GM19351 (cell line): ENCODE data around the gene WDR38.

Experiments used
- ATAC-seq: cut with Tn5 transposase; IDR thresholded peaks from one replicate; pipeline ENCODE4 v1.9.1; 2021; ENCODE audit warnings: mild to moderate bottlenecking, moderate library complexity; ENCODE audit not compliant: unreplicated experiment

Gene WDR38

GRCh38 chr9:124857533-124858162 is 4.4 kb downstream of the WDR38 start:
- no peak for ATAC-seq

GRCh38 chr9:124858330-124859046 is 5.2 kb downstream of the WDR38 start:
- ATAC-seq = no peak

DNA sequence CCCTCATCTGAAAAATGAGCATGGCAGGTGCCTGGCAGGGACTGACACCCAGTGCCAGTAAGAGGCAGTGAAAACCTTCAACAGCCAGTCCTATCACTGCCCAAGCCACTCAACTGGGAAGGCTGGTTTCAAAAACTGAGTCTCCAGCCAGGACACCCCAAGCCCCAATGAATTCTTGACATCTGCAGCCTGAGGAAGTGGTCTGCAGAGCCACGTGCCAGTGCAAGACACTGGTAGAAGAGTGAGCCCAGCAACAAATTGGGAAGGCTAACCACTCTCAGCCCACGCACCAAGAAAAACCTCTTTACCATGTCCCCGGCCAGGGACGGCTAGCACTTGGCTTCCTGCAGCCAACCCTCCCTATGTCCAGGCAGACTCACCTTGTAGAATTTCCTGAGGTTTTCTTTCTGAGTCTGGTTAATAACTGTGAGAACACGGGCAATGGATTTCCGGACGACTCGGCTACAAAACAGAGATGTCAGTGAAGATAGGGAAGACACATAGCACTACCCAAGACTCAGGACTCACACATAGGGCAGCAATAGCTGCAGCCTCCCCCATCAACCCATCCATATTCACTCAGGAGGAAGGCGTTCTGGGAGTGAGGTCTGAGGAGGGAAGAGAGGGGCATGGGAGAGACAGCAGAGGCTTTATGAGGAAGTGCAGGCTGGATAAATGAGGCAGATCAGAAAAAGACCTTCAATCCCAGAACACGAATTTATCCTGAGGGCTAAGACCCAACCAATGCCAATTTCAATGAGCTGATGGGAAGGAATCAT is 6.7 kb downstream of the WDR38 start:
- ATAC-seq = no peak

- no peak for ATAC-seq
These were observed 7.5 kb downstream of the WDR38 start for GRCh38 chr9:124860582-124861341.

DNA sequence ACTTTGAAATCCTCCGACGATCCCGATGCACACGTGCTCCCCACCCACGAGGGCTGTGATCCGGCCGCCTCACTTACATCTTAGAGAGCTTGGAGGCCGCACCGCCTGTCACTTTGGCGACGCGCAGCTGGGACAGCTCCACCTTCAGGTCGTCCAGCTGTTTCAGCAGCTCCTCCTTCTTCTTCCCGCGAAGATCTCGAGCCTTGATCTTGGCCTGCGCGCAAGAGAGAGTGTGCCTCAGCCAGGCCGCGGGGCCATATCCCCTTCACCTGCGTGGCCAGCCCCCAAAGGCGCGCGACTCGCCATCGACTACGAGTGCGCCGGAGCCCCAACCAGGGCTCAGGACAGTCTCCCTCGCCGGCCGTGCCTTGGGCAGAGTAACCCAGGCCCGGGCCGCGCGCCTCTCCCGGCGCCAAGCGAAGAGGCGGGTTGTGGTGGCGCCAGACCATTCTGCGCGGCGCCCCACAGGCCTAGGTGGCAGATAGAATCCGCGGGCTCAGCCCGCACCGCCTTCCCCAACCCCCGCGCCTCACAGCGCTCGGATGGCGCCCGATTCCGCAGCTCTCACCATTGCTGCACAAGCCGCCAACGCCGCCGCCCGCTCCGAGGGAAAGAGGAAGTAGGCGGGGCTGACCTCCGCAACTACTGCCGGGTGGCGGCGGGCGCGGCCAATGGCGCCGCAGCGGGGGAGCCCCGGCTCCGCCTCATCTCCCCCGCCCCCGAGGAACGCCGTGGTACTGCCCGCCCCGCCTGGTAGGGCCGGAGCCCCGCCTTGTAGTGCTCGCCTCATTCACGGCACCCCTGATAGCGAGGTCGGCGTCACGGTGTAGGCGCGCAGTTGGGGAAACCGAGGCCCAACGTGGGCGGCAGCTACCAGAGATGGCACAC is 8.3 kb downstream of the WDR38 start, which contains the start of the genes ARPC5L and RPL35:
ARPC5L (plus strand) TSS at position 789 of the 888 bp plus-strand sequence. CDS start 7,161 bp downstream, outside the sequence.
RPL35 (minus strand) TSS at position 616 of the 888 bp plus-strand sequence; CDS start at position 571, 45 bp downstream.
- peak; percentile 87 for ATAC-seq

DNA sequence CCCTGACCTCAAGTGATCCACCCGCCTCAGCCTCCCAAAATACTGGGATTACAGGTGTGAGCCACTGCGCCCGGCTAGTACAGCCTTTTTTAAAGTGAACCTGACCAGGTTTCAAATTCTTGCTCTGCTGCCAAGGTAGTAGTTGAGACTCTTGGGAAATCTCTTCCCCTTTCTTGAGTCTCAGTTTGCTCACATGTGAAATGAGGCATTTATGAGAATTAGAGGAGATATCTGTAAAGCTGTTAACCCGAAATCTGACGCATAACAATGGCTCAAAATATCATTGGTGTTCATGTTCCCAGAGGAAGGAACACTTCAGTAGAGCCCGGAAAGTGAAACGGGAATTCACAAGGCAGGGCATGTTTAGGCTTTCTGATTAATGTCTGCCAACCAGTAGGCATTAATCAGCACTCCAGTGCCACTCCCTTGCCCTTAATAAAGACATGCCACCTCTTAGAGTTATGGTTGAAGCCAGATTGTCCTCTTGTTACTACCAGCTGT is 10.2 kb downstream of the WDR38 start:
- no peak for ATAC-seq

- ATAC-seq = peak; percentile 49
These were observed 15.5 kb downstream of the WDR38 start for GRCh38 chr9:124868511-124869465.

- ATAC-seq = peak; percentile 0
These were observed 16.3 kb downstream of the WDR38 start for GRCh38 chr9:124869466-124869985.

GRCh38 chr9:124869986-124870560 is 16.8 kb downstream of the WDR38 start:
- ATAC-seq = peak; percentile 33

GRCh38 chr9:124870723-124871122 is 17.5 kb downstream of the WDR38 start:
- ATAC-seq = no peak

- ATAC-seq = no peak
These were observed 17.9 kb downstream of the WDR38 start for GRCh38 chr9:124871156-124871561.

- no peak for ATAC-seq
These were observed 20.4 kb downstream of the WDR38 start for GRCh38 chr9:124873664-124874063.

- no peak for ATAC-seq
These were observed 22.2 kb downstream of the WDR38 start for GRCh38 chr9:124875501-124875900.

GRCh38 chr9:124877021-124877782 is 23.9 kb downstream of the WDR38 start:
- no peak for ATAC-seq

- no peak for ATAC-seq
These were observed 24.8 kb downstream of the WDR38 start for GRCh38 chr9:124878021-124878420.

- no peak for ATAC-seq
These were observed 25.3 kb downstream of the WDR38 start for GRCh38 chr9:124878518-124878917.

DNA sequence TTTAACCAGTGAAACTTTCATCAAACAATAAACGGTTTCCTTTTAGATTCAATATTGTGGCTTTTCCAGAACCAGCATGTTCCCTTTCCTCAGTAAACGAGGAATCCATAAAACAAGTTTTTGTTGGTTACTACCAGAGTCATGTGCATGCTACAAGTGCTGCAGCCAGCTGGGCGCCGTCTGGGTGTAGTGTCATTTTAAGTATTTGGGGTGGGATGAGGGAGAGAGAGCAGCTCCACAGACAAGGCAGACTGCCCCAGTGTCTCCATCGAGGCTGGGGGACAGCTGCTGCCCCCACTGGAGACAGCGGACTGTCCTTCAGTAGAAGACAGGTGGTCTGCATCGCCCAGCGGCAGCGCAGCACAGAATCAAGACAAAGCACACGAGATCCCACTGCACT is 26.0 kb downstream of the WDR38 start:
- ATAC-seq = no peak
